ENCODE data around the gene STAP1.

Gene STAP1

DNA sequence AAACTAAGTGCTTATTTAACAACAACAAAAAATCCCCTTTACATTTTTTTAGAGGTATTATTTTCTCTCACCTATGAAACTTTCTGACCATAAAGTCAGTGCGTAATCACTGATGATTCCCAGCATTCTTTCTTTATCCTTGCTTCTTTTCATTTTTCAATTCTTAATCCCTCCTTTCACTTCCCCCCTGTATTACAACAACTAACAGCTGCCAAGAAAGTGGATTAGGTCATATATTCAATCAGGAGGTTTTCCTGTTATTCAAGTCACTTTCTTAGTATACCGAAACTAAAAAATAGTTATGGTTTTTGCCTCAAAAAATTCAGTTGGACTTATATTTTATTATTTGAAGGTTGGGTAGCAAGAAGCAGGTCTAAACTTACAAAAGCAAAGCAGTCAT lies 2.1 kb upstream of the STAP1 start:
- DNase-seq, result no peak

DNA sequence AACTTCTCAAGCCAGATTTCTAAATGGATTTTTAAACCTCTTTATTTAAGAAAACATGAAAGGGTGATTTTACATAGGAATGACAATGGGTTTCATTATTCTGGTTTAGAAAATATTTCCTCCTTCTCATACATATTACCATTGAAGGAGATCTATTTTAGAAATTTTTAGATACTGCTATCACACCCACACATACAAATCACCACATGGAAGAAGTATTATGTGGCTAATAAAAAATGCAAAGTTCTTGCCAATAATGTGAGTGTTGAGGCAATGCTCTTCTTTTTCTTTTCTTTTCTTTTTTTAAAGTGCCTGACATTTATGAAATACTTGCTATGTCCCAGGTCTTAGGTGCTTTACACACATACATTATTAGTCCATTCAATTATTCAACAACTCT lies 6.8 kb downstream of the STAP1 start:
- DNase-seq, result no peak

DNA sequence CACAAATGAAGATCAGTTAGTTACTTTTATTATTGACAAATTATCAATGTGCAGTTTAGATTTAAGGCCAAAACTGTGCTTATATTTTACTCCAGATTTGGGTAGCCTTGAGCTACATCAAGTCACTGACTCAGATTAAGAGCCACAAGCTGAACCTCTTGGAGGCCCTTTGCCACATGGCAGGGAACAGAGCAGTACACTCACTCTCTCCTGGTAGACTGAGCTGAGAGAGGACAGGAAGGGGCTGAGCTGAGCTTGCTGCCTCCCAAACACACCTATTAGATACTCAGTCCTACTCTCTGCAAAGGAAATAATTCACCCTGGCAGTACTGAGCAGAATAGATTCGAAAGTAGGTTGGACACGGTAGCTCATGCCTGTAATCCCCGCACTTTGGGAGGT lies 7.8 kb downstream of the STAP1 start:
- DNase-seq, result peak in 1 of 5 donors; percentile 4

DNA sequence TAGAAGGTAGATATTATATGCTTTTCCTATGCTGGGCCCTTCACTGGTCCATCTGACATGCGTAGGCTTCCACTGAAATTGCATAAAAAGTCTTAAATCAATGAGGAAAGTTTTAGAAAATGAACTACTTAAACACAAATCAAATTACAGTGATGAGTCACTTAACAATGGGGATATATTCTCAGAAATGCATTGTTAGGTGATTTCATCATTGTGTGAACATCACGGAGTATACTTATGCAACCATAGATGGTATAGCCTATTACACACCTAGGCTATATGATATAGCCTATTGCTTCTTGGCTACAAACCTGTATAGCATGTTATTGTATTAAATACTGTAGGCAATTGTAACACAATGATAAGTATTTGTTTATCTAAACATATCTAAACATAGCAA lies 10.3 kb downstream of the STAP1 start:
- DNase-seq, result no peak

DNA sequence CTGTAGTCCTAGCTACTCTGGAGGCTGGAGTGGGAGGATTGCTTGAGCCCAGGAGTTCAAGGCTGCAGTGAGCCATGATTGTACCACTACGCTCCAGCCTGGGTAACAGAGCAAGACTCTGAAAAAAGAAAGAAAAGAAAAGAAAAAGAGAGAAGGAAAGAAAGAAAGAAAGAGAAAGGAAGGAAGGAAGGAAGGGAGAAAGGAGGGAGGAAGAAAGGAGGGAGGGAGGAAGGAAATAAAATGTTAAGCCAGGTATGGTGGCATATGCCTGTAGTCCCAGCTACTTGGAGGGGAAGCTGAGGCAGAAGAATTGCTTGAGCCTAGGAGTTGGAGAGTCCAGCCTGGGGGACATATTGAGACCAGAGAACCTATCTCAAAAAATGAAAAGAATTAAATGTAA lies 12.0 kb downstream of the STAP1 start:
- no peak for DNase-seq

DNA sequence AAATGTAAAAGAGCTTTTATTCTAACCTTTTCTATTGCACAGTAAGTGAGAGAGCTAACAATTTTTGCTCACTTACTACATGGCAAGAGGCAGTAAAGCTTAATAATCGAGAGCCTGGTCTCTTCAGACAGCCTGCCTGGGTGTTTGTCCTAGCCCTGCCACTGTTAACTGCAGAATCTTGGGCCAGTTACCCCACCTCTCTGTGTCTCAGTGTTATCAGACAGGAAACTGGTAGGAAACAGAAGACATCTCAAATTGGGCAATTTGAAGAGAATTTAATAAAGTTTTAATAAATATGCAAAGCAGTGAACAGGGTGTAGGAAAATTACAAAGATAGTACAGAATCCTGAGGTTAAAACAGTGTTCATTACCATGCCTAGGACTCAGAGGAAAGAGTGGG lies 13.4 kb downstream of the STAP1 start:
- DNase-seq, result no peak

DNA sequence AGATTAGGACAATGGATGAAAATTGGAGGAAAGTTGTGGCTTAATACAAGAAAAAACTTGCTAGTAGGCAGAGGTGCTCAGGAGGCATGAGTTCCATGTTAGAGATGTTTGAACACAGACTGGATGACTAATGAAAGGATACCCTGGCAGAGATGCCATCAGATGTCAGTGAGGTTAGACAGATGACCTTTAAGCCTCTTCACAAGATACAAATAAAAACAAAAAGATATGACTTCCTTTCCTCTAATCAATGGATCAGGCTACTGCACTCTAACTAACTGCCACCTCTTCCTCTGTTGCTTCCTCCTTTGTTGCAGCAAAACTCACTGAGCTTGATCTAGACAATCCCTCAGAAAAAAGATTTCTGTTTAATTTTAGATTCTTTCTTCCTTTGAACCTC lies 14.7 kb downstream of the STAP1 start:
- DNase-seq, result no peak

DNA sequence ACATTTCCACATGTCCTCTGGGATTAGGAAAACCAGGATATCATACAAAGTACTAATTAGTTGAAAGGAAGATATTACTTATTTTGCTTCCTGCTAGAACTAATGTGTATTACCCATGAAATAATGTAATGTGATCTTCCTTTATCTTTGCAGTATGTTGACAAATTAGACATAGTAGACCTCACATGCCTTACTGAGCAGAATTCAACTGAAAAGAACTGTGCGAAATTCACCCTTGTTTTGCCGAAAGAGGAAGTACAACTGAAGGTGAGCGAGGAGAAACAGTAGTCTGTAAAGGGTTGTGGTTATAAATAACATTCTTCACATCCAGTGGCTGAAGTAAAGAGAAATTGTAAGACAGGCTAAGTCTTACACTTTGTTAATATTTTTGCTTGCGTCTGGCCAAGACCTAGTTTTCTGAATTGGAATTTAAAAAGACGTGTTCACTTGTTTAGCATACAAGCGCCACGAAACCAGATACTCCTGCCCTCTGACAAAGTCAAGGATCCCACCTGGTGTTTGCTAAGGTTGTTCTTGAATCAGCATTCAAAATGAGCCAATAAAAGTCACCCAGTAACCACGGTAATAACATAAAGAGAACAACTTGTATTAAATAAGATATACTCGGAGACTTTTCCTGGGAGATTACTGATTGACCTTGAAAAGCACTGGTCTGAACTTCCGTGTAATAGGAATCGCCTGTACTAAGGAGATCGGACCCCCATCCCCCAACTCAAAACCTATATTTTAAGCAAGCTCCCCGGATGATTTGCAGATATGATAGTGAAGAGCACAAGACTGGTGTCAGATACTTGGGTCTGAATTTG lies 16.9 kb downstream of the STAP1 start:
- DNase-seq, result peak in 1 of 5 donors; percentile 7

DNA sequence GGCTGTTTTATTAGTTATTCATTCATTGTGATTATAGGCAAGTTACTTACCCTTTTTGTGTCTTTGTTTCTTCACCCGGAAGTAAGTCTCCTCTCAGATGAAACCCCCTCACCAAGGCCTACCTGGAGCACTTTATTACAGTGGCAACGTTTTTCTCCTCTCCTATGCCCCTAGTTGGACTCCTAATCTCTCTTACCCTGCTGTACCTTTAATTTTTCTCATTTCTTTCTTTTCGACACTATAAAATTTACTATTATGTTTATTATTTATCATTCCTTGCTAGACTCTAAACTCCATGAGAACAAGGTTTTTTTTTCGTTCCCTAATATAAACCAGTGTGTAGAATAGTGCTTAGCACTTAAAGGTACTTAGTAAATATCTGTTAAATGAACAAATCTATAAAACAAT lies 17.5 kb downstream of the STAP1 start:
- DNase-seq, result no peak

DNA sequence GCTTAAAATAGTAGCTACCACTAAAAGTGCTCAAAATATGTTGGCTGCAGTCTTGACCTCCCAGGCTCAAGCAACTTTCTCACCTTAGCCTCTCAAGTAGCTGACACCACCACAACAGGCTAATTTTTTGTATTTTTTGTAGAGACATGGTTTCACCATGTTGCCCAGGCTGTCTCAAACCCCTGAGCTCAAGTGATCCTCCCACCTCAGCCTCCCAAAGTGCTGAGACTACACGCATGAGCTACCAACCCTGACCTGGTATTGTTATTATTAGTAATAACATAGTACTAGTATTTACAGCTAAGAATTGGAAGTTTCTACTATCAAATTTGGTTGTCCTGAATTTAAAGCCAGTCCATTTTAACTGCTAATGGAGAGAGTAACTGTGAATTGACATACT lies 18.0 kb downstream of the STAP1 start:
- no peak for DNase-seq

DNA sequence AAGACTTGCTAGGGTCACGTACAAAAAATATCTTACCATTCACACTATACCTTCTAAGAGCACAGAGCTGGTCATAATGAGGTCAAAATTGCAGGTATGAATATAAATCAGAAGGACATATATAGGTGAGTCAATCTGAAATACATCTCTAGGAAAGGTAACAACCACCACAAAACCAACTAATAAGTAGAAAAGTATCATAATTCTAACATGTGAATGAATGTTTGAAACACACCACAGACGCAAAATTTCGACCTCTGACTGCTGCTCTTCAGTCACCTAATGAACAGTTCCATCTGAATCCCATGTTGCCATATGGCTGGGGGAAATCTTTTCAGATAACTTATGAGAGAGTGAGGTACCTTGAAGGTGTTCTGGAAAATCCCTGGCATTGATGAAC lies 22.1 kb downstream of the STAP1 start:
- DNase-seq, result peak in 1 of 5 donors; percentile 2

DNA sequence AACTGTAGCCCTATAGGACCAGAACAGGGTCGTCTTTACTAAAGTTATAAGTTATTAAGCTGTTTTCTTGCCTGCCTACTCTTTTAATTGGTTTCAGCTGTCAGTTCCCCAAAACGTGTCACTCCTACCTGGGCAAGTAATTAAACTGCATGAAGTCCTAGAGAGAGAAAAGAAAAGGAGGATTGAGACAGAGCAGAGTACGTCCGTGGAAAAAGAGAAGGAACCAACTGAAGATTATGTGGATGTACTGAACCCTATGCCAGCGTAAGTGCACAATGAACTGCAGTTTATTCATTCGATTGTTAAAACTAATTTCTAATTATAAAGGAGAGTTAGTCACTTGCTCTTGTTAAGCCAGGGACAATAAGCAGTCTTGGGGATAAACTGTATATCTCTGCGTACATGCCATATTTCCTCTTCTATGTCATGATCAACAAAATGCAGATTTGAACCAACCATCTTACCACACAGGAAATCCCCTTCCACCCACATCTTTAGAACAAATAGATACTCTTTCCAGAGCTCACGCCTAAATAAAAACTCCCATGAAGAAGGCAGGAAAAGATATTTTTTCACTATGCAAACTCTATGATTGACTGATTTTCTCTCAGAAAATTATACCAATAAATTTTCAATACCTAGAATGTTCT lies 22.8 kb downstream of the STAP1 start:
- DNase-seq, result peak in 1 of 5 donors; percentile 57

DNA sequence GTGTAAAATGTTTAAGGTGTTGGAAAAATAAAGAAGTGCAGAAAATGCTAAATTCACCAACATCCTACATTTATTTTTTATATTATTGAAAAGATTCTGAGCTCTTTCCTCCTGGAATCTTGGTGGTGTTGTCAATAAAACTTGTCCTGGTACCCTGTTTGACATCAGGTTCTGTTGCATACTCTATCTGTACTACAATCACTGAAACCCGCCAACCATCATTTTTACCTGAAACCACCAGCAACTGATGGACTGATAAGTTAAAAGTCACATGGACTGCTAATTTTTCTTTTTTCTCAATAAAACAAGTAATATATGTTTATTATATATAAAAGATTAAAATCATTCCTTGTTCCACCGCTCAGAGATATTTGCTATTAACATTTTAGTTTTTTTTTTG lies 23.4 kb downstream of the STAP1 start:
- DNase-seq, result no peak

DNA sequence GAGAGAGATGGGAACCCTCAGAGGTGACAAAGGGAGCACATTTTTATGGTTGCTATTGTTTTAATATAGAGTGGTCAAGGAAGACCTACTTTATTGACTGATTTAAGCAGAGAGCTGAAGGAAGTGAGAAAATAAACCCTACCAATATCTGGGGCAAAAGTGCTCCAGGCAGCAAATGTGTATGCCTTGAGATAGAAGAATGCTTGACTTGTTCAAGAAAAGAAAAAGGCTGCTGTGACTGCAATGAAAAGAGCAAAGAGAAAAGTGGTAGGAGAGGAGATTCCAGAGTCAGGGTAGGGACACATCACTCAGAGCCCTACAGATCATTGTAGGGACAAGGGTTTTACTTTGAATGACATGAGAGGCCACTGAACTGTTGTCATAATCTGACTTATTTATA lies 26.0 kb downstream of the STAP1 start:
- DNase-seq, result no peak

DNA sequence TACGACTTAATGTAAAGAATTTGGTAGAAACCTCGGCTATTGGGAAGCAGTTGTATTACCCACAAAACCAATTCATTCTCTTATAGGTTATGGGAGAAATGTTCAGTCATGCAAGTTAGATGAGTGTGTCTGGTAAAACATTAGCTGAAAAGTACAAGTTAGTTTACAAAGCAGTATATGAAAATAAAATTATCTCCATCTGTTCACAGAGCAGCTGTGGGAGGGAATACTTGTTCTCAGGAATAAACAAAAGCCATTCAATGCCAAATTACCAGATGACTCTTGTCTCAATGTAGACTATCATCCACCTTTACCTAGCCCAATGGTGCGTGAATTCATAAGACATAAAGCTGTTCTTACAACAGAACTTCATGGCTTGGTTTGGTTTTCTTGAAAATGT lies 28.6 kb downstream of the STAP1 start:
- no peak for DNase-seq

DNA sequence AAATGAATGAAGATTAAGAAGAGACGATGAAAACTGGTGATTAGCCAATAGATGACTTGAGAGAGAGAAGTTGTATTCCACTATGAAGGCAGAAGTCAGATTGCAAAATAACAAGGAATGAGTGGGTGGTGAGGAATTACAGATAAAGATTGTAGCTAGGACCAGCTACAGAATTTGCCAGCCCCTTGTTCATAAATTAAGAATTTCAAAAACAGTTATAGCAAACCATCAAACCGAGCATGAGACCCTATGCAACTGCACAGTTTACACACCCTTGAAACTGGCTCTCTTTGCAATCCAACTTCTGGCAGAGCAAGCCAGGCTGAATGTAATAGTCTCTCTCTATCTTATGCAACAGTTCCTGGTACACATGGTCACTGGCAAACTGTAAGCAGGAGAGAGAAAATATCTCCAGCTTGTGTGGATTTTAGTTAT lies 35.2 kb downstream of the STAP1 start:
- DNase-seq, result no peak

DNA sequence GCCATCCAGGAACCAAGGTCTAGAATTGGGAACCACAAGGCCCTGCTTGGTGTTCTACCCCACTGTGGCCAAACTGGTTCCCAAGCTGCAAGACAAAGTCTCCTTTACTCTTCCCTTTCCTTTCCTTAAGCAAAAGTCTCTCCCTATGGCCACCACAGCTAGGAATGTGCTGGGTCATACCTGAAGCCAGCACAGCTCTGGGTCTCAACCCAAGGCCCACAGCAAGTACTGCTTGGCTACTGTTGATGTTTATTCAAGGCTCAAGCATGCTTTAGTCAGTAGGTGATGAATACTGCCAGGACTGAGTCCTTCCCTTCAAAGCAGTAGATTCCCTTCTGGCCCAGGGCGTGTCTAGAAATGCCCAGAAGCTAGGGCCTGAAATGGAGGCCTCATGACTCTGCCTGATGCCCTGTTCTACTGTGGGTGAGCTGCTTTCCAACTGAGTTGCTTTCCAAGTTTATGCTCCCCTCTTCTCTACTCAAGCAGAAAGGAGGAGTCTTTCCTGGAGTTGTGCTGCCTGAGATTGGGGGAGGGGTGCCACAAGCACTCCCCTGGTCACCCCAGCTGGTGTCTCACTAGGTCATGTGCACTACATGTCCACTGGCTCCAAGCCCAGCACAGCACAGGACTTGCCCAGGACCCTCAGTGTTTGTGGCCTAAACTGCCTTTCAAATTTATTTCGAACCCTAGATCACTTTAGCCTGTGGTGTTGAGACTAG lies 44.9 kb downstream of the STAP1 start:
- DNase-seq, result no peak

DNA sequence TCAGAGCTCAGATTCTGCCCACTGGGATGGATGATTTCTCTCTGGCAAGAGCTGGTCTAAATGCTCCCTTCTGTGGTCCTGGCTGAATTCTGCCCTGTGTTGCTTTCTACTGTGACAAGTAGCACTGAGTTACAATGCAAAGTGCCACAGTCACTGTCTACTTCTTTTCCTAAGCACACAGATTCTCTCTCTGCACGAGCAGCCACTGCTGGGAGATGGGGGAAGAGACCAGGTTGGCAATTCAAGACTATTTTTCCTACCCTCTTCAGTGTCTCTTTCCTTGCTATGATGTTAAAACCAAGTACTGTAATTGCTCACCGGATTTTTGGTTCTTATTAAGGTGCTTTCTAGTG lies 45.5 kb downstream of the STAP1 start:
- no peak for DNase-seq

DNA sequence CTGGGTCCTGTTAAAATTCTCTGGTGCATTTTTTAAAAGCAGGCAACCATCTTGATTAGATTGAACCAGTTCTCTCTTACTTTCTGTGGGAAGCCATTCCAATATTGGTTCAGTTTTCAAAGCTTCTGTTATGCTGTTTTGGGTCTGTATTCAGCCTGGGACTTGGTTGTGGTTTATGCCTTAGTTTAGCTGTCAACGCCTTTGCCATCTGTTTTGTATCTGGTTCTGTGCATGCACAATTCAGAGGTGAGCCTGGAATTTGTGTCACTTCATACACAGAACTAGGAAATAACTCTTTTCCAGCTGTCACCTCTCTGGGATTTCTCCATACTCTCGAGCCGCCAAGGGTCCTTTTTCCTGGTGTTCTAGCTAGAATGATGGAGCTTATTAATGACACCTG lies 46.2 kb downstream of the STAP1 start:
- no peak for DNase-seq

DNA sequence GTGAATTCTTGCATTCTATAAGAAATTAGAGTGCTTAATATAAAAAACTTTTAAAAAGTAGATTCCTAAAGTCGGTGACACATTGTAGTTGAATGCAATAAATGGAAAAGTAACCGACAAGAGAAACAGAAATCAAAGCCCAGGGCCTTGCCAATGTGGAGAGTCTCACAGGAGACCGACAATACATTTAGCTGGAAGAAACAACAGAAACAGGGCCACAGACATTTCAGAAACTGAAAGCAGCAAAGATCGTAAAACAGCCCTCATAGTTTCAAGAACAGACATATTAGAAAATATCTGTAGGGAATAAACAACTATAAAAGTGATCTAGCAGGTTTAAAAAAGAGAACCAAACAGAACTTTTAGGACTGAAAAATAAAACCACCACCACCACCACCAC lies 49.5 kb downstream of the STAP1 start:
- peak in 1 of 5 donors; percentile 3 for DNase-seq

DNA sequence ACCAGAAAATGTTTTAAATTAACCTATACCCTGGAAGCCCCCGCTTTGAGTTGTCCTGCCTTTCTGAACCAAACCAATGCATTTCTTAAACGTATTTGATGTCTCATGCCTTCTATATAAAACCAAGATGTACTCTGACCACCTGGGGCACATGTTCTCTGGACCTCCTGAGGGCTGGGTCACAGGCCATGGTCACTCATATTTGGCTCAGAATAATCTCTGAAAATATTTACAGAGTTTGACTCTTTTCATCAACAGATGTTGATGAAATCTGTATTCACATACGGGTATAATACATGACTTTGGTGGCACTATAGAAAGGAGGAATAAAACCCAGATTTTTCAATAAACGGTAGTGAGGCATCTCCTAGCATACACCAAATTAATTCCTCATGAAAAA lies 55.7 kb downstream of the STAP1 start:
- DNase-seq, result no peak

DNA sequence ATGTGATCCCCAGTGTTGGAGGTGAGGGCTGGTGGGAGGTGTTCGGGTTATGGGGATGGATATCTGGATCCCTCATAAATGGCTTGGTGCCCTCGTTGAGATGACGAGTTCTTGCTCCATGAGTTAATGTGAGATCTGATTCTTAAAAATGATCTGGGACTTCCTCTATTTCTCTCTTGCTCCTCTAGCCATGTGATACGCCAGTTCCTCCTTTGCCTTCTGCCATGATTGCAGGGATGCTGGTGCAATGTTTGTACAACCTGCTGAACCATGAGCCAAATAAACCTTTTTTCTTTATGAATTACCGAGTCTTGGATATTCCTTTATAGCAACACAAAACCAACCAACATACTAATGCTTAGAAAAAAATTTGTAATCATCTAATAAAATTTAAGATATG lies 56.6 kb downstream of the STAP1 start:
- DNase-seq, result no peak

DNA sequence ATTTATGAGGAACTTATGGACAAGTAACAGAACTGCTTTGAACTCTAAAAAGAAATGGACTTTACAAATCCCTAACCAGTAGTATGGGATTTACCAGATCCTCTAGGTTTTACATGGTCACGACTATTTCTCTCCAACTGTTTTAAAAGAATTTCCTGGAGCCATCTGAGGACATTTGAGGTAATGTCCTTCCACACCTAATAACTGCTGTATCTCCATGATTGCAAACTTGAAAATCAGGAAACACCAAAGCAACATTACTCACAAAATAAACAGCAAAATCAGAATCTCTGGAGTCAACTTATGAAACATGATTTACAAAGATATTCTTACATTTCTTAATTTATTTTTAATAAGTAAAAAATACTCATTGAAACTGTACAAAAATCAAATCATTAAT lies 58.0 kb downstream of the STAP1 start:
- no peak for DNase-seq

DNA sequence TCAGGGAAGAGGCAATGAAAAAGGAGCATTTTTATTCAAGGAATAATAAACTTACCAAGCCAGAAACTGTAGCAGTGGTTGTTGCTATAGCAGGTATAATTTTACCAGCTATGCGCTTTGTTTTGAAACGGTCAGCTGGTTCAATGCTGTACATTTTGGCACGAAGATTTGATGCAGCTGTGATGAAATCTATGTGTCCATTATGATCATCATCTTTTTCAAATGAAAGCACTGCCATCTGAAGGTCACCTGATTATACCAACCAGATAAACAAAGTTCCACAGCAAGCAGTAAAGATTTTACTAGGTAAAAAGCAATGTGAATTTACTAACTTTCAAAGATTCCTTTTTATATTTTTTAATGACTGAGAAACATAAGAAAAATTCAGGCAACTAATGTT lies 66.4 kb downstream of the STAP1 start:
- DNase-seq, result no peak
